DMS 273 (cell line): ENCODE results near the gene LUZP2.

Experiments used
- DNase-seq: peaks from one replicate; lab custom pipeline; 2025; ENCODE audit not compliant: unreplicated experiment; lab: John Stamatoyannopoulos, UW

LUZP2 gene

GRCh38 chr11:24560324-24560723 lies 63.5 kb downstream of the LUZP2 start:
- no peak for DNase-seq

- DNase-seq = no peak
Measured at GRCh38 chr11:24567380-24567779, 70.5 kb downstream of the LUZP2 start.

GRCh38 chr11:24572376-24572775 lies 75.5 kb downstream of the LUZP2 start:
- no peak for DNase-seq

GRCh38 chr11:24574461-24574860 lies 77.6 kb downstream of the LUZP2 start:
- no peak for DNase-seq

- no peak for DNase-seq
Measured at GRCh38 chr11:24575392-24575791, 78.5 kb downstream of the LUZP2 start.

- DNase-seq = no peak
Measured at GRCh38 chr11:24585192-24585591, 88.3 kb downstream of the LUZP2 start.

- DNase-seq = no peak
Measured at GRCh38 chr11:24587635-24588034, 90.8 kb downstream of the LUZP2 start.

- DNase-seq = no peak
Measured at GRCh38 chr11:24588081-24588480, 91.2 kb downstream of the LUZP2 start.

GRCh38 chr11:24589064-24589463 lies 92.2 kb downstream of the LUZP2 start:
- no peak for DNase-seq

GRCh38 chr11:24591283-24591682 lies 94.4 kb downstream of the LUZP2 start:
- no peak for DNase-seq

GRCh38 chr11:24592360-24592759 lies 95.5 kb downstream of the LUZP2 start:
- no peak for DNase-seq

- no peak for DNase-seq
Measured at GRCh38 chr11:24593332-24593731, 96.5 kb downstream of the LUZP2 start.

GRCh38 chr11:24594401-24594800 lies 97.5 kb downstream of the LUZP2 start:
- no peak for DNase-seq

- no peak for DNase-seq
Measured at GRCh38 chr11:24598641-24599040, 101.8 kb downstream of the LUZP2 start.

- DNase-seq = no peak
Measured at GRCh38 chr11:24609192-24610119, 112.6 kb downstream of the LUZP2 start.

- no peak for DNase-seq
Measured at GRCh38 chr11:24615451-24616160, 118.8 kb downstream of the LUZP2 start.

GRCh38 chr11:24617856-24618255 lies 121.0 kb downstream of the LUZP2 start:
- DNase-seq = no peak

GRCh38 chr11:24619900-24620299 lies 123.0 kb downstream of the LUZP2 start:
- DNase-seq = no peak

GRCh38 chr11:24622262-24622661 lies 125.4 kb downstream of the LUZP2 start:
- DNase-seq = no peak

- DNase-seq = no peak
Measured at GRCh38 chr11:24623121-24623520, 126.3 kb downstream of the LUZP2 start.

- DNase-seq = no peak
Measured at GRCh38 chr11:24624432-24624831, 127.6 kb downstream of the LUZP2 start.

GRCh38 chr11:24625975-24626374 lies 129.1 kb downstream of the LUZP2 start:
- DNase-seq = no peak
